GM19328 (cell line): ENCODE measurements around the gene MAGI1.

Experiments
- ATAC-seq: cut with Tn5 transposase; IDR thresholded peaks from one replicate; pipeline ENCODE4 v1.9.1; 2021; ENCODE audit warnings: mild to moderate bottlenecking, moderate library complexity; ENCODE audit not compliant: unreplicated experiment

MAGI1 gene

DNA sequence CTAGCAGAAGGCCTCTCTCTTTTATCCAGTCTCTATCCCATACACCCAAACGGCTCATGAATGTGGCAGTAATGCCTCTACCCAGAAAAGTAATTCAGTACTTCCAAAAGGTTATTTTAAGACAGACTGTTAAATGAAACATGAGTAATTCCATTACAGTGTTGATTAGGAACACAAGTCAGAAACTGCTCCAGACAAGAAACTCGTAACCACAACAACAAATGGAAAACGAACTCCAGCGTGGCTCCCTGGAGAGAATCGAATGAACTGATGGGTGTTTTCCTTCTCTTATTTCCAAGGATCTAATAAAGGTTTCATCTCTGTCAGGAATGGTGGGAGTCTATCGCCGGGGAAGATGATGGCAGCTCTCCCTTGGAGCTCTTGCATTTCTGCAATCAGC, 228.4 kb downstream of the MAGI1 start:
- ATAC-seq: no peak

DNA sequence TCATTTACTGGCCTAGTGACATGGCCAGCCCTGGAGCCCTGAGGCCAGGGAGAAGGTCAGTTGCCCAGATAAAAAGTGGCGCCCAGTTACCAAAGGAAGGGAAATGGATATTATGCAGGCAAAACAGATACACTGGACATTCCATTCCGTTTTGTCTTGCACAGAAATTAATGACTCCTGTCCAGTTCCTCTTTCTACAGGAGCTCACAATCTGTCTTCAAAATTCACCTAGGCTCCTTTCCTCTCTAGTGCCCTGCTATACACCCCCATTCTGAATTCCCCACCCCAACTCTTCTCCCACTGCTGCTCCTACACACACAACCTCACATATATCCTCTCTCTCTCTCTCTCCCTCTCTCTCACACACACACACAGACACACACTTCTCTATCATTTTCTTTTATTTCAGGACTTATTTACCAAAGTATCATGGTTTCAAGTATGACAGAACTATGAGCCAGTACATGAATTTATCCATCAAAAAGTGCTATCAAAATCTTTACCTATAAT, 229.0 kb downstream of the MAGI1 start:
- no peak for ATAC-seq

DNA sequence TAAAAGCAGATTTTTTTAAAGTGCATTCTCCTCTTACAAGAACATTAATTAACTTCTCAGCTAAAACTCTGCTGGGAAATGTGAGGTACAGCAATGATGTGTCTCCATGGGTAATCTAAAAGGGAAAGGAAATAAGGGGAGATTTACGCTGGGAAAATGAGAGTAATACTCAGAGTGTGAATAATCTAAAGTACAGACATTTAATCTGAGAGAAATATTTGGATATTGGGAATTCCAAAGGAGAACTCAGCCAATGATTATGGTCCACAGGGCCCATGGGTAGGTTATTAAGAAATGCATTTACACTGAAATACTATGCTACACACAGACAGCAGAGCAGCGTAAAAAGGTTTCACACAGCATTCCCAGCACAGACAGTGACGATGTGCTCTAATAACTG, 229.9 kb downstream of the MAGI1 start:
- no peak for ATAC-seq

DNA sequence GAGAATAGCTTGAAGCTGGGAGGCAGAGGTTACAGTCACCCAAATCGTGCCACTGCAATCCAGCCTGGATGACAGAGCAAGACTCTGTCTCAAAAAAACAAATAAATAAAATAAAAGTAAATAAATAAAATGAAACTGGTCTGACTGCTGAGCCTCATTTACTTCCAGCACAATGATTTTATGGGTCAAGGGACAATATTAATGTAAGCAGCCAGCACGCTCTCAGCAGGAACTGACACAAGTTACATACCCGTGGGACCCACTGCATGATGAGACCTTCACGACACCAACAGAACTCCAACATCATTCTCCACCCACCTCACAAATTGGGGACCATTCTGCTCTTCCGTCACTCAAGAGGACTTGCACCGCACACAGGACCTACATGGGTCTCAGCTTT, 230.3 kb downstream of the MAGI1 start:
- ATAC-seq: no peak

DNA sequence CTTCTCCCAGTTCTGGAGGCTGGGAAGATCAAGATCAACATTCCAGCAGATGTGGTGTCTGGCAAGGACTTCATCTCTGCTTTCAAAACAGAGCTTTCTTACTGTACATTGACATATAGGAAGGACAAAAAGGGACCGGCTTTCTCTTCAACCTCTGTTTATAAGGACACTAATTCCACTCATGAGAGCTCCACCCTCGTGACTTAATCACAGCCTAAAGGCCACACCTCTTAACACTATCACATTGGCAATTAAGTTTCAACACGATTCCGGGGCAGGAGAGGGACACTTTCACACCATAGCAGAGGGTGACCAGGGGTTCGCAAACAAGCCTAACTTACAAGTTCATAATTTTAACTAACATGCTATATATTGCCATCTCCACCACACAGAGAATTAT, 231.5 kb downstream of the MAGI1 start:
- ATAC-seq: no peak

DNA sequence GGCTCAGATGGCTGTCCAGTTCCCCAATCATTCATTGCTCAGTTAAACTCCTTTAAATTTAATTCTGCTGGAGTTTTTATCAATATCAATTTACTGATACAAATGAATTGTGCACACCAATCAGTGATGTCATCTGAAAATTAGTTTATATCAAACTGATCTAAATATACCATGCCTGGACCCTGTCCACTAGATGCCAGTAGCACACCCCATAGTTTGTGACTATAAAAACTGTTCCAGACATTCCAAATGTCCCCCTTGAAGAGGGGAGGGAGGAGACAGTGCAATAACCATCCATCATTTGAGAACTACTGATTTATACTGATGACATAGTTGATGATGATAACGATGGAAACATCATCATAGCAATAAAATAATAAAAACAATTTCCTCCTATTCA, 232.1 kb downstream of the MAGI1 start:
- no peak for ATAC-seq

DNA sequence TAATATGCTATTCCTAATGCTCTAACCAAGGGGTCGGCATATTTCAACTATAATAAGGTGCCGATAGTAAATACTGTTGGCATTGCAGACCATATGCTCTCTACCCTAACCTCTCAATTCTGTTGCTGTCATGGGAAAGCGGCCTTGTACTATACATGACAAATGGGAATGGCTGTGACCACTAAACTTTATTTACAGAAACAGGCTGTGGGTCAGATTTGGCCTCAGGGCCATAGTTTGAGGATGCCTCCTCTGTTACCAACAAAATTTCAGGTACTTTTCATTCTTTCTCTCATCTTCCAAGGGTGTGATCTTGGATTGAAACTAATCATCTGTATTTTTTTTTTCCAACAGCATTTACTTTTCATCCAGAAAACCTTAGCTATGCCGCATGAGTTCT, 242.0 kb downstream of the MAGI1 start:
- ATAC-seq: no peak

DNA sequence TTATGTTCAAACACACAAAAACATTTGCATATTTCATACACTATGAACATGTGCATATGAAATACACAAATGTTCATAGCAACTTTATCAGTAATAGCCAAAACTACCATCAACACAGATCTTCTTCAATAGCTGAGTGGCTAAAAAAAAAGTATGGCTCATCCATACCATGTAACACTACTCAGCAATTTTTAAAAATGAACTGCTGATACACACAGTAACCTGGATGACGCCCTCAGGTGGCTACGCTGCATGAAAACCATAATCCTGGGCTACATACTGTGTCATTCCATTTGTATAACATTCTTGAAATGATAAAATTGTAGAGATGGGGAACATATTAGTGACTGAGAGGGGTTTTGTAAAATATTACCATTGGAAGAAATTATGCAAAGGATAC, 243.6 kb downstream of the MAGI1 start:
- ATAC-seq: no peak

DNA sequence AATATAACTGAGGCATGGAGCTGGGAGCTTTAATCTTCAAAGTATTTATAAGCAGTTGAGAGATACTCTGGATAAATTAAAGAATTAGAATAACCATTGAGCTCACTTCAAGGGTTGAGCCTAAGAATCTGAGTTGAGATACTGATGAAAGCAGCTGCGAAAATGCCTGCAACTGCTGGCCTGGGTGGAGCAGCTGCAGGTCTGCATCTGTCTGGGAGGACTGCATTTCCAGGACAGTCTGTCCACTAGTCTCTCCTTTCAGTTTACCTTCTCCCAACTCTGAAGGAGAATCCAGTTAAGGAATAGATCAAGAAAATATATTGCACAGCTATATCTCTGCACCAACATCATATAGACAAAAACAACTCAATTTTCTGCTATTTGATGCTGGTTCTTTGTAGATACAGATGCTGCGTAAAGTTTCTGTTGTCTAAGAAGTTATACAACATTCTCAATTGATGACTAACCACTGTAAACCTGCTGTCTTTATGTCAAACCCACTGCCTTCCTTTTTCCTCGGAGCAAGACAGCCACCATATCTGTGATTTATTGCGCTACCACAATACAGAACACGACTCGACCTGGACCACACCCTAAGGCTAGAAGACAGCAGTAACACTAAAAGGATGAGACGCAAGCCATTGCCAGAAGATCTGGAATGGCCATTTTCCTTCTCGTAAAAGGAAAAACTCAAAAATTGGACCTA, 245.1 kb downstream of the MAGI1 start:
- no peak for ATAC-seq

DNA sequence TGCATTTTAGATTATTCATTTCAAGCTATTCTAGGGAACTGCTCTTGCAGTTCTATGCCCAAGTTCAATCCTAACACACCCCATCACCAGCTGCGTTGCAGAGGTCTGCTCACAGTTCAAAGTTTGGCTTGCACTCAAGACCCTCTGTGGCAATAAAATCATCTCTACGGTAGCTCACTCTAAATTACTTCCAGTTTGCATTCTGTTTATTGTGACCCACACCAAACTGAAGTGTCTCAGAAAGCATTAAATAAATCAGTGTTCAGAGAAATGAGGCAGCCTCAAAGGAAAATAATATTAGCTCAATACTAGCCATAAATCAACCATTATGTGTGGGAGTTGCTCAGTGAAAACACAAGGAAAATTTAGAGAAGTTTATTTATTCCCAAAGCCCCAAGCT, 250.3 kb downstream of the MAGI1 start:
- no peak for ATAC-seq

DNA sequence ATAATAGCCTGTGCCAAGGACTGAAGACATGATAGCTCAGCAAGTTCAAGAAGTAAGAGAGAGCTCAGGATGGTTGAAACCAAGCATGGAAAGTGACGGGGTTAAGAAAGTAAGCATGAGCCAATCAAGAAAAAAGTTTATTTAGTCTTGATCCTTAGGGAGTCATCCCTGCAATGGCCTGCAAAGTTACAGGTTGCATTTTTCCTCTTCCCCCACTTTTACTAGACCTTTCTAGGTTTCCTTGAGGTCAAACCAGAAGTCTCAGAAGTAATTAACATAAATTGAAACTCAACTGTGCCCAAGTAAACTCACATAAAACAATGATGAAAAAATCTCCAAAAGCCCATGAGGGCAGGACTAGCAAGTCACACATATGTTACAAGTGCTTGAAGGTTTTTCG, 250.9 kb downstream of the MAGI1 start:
- ATAC-seq: no peak

DNA sequence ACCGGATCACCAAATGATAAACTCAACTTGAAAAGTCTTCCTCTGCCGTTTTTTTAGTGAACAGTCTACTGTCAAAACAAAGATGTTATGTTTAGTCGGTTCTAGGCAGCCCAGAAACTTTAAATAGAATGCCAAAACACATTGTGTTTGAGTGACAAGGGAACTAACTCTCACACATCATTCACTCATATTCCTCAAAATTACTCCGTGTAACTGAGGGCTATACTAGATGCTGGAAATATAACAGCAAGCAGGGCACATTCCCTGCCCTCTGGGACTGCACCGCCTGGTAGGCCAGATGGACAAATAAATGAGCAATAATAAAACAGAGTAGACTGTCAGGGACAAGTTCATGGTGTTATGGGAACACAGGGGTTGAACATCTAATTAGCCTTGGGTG, 251.4 kb downstream of the MAGI1 start:
- no peak for ATAC-seq

DNA sequence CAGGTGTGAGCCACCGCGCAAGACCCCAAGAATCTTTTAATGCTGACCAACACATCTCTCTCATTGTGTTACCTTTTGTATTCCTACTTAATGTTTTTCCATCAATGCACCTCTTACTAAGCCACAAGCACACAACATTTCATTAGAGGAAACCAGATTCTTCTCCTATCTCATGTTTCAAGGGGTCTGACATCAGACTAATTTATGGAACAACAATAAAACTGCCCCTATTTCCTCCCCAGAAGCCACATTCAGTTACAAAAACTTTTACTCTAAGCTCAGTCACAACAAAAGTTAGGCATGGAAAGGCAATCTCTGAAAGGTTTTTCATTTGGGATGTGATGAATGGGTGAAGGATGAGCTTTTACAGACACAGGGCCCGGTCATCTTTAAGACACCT, 251.8 kb downstream of the MAGI1 start:
- ATAC-seq: no peak

DNA sequence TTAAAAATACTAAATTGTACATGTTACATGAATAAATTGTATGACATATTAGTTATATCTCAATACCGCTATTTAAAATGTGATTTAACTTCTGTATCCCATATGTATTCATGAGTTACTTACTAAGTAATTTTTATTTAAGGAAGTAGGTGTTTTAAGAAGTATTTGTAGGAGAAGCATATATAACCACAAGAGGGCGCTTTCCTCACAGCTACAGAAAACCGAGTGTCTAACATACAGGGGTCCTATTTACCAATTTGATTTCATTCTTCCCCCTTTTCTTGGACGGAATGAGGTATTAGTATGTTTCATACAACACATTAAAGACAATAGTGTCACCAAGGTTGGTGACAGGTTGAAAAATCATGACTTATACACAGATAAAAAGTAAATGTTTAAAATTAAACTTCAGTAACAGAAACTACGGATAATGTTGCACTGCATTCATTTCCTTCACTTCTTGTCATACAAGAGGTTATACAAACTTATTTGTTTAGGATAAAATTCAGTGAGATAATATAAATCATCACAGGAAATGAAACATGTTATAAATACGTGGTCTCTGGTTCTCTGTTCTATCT, 253.6 kb downstream of the MAGI1 start:
- ATAC-seq: no peak

DNA sequence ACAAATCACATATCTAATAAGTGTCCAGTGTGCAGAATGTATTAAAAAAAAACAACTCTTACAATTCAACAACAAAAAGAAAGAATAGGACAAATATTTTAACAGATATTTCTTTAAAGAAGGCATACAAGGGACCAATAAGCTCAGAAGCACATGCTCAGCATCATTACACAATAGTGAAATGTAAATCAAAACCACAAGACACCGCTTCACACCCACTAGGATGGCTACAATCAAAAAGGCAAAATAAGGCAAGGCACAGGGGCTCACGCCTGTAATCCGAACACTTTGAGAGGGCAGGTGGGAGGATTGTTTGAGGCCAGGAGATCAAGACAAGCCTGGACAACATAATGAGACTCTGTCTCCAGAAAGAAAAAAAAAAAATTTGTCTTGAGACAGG, 255.6 kb downstream of the MAGI1 start:
- no peak for ATAC-seq

DNA sequence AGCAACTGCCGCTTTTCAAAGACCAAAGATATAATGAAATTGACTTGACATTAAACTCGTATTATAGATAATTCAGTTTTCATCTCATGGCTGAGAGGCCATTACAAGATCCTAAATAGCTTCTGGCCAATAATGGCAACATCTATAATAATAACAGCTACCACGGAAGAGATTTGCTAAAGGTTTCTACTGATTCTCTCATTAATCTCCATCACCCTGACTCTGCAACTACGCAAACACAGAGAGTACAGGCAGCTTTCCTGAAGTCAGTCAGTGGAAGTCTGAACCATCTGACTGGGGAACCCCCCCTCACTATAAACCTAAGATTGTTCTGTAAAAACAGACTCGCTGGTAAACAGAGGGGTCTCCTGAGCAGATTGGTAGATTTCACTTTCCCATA, 257.1 kb downstream of the MAGI1 start:
- ATAC-seq: no peak

DNA sequence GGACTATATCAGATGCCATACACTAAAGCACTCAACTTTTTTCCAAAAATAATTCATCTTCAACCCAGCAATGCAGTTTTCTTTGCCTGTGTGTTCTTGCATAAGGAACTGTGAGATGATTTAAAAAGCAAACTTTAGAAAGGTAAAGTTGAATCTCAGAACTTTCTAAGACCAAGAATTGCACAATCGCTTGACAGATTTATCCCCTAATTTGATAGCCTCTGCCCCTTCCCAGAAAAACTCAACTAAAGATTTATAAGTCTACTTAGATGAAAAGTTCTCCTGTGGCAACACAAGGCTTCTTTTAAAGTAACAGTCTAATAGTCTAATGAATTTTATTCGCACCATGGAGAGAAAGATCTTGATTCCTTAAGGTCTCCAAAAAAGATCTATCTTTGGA, 259.3 kb downstream of the MAGI1 start:
- no peak for ATAC-seq

DNA sequence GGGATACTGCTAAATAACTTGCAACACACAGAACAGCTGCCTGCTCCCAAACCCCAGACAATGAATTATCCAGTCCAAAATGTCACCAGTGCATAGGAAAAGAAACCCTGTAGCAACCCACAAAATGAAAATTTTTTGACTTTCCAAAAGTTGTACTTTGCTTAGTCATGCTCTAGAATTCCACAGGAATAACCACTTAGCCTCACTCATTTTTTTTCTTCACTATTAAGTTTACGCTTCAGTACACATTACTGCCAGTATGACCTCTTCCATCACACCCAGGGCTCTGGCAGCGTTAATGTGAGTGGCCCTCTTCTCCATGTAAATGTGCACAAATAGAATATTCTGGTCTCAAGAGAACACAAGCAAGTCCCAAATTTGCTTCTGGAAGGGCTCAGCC, 259.8 kb downstream of the MAGI1 start:
- no peak for ATAC-seq

DNA sequence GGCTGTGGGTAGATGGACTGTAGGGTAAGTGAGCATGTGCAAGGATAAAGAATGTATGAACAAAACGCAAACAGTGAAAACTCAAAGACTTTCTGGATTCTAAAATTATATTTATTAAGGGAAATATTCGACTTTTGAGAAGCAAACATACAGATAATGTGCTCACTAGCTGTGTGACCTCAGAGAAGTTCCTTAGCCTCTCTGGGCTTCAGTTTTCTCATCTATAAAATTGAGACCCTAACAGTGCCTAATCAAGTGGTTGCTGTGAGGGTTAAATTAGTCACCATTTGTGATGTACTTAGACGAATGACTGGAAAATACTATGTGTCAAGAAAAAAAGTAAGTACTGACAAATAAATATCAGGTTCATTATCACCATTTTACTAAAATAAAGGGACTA, 261.7 kb downstream of the MAGI1 start:
- no peak for ATAC-seq

DNA sequence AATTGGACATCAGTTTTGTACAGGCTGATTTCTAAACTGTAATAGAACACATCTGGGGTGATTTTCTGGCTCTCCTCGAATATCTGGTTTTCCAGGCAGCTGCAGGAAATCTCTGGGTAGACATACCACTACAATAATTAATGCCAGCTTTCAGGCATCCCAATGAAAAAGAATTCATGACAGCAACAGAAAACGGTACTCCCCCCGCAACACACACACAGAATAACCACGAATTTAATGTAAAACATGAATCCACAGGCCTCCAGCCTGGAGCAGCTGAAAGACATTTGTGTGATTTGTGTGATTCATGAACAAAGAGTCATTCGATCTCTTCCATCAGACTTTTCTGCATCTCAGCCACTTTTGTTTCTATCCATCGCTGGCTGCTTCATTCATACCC, 262.2 kb downstream of the MAGI1 start:
- ATAC-seq: no peak

DNA sequence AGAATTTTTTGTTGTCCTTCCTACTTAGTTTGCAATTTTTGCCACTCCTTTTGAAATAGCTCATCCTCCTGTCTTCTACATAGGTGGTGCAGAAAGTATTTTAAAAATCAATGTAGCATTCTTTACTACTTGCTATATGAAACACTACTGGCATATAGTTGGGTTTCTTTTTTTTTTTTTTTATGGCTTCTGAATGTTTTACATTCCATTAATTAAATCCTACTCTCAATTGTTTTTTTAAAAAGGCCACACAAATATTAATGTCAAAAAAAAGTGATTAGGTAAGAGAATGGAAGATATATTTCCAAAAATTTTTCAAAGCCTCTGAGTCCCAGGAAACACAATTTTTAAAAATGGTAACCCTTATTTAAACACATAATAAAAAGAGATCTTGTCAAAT, 262.6 kb downstream of the MAGI1 start:
- ATAC-seq: no peak

DNA sequence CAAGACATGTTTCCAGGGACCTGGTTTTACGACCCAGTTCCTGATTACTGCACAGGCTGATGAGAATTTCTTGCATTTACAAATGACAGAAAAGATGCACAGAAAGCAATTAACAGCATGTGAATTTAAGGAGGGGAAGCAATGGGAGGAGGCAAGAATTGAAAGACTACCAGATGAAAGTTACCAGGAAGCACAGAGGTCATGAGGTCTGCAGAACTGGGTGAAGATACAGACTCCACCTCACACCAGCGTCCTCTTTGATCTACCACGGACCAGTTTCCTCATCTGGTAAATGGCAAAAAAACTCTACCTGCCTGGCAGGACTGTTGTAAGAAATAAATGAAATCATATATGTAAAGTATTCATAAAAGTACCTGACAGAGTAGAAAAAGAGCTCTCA, 266.0 kb downstream of the MAGI1 start:
- ATAC-seq: no peak

DNA sequence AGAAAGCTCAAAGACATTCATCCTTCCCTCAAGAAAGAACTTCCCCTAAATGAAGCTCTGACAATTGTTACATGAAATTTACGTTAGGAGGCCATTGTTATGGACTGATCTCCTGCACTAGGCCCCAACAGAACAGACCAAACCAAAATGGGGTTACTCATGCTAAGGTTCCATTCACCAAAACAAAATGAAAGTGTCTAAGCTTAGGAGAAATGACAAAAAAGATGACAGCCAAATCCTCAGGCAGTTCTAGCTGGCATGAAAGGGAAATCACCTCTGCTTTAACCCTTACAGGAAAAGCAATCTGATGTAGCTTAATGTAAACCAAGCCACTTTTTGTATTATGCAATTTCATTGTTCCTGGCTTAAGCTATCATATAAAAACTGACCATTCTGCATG, 271.2 kb downstream of the MAGI1 start:
- no peak for ATAC-seq
